ENCODE measurements around the gene MMP3. TPM values are rescaled to one million over a fixed set of nuclear protein-coding genes. Genes with fewer than 3 reads are reported as not detected.

Gene MMP3
- total RNA-seq, 2 experiments from 2014 or later, result not detected

GRCh38 chr11:102849311-102849710 lies 5.9 kb upstream of the MMP3 start:
- no peaks in the 10 kb centered on the region for H3K9me3 Mint-ChIP-seq (ENCODE audit: low read depth)
- H3K36me3 Mint-ChIP-seq, result no peaks in the 10 kb centered on the region
- no peak overlapping the region for H3K27ac Mint-ChIP-seq
- H3K27me3 Mint-ChIP-seq, result peaks cover 12% of the 10 kb centered on the region
- ATAC-seq (no peak), DNase-seq (no peak)
- no peaks in the 10 kb centered on the region for H3K4me1 Mint-ChIP-seq
- CTCF ChIA-PET, result no interaction called here
- no peak overlapping the region for H3K4me3 Mint-ChIP-seq

- Mint-ChIP-seq H3K36me3 (no peaks in the 10 kb centered on the region), H3K27me3 (peaks cover 8% of the 10 kb centered on the region), H3K4me3 (no peak overlapping the region), H3K4me1 (no peaks in the 10 kb centered on the region), H3K9me3 (ENCODE audit: low read depth) (no peaks in the 10 kb centered on the region), H3K27ac (no peak overlapping the region)
- DNase-seq (no peak), ATAC-seq (no peak)
- CTCF ChIA-PET, result no interaction called here
Measured at GRCh38 chr11:102846292-102846691, 2.9 kb upstream of the MMP3 start.

GRCh38 chr11:102842930-102843329 lies 479 bp downstream of the MMP3 start:
- ATAC-seq (no peak), DNase-seq (no peak)
- Mint-ChIP-seq H3K4me3 (no peak overlapping the region), H3K27ac (no peak overlapping the region), H3K27me3 (peaks cover 2% of the 10 kb centered on the region), H3K36me3 (no peaks in the 10 kb centered on the region), H3K4me1 (no peaks in the 10 kb centered on the region), H3K9me3 (ENCODE audit: low read depth) (no peaks in the 10 kb centered on the region)
- CTCF ChIA-PET, result no interaction called here

GRCh38 chr11:102840018-102840417 lies 3.4 kb downstream of the MMP3 start:
- ATAC-seq (no peak), DNase-seq (no peak)
- CTCF ChIA-PET, result no interaction called here
- H3K27ac Mint-ChIP-seq, result no peak overlapping the region
- H3K4me3 Mint-ChIP-seq, result no peak overlapping the region
- no peaks in the 10 kb centered on the region for H3K36me3 Mint-ChIP-seq
- H3K9me3 Mint-ChIP-seq (ENCODE audit: low read depth), result no peaks in the 10 kb centered on the region
- H3K4me1 Mint-ChIP-seq, result no peaks in the 10 kb centered on the region
- H3K27me3 Mint-ChIP-seq, result peaks cover 2% of the 10 kb centered on the region

GRCh38 chr11:102837646-102838045 lies 5.8 kb downstream of the MMP3 start:
- no peaks in the 10 kb centered on the region for H3K36me3 Mint-ChIP-seq
- H3K27ac Mint-ChIP-seq, result no peak overlapping the region
- H3K27me3 Mint-ChIP-seq, result peaks cover 4% of the 10 kb centered on the region
- no peaks in the 10 kb centered on the region for H3K4me1 Mint-ChIP-seq
- CTCF ChIA-PET, result no interaction called here
- H3K4me3 Mint-ChIP-seq, result no peak overlapping the region
- H3K9me3 Mint-ChIP-seq (ENCODE audit: low read depth), result no peaks in the 10 kb centered on the region
- no peak for DNase-seq
- ATAC-seq, result no peak

- H3K4me1 Mint-ChIP-seq, result no peaks in the 10 kb centered on the region
- DNase-seq, result no peak
Measured at GRCh38 chr11:102837156-102837555, 6.3 kb downstream of the MMP3 start.

GRCh38 chr11:102836290-102836875 lies 7.0 kb downstream of the MMP3 start:
- CTCF ChIA-PET, result no interaction called here
- DNase-seq (no peak), ATAC-seq (no peak)
- no peaks in the 10 kb centered on the region for H3K4me1 Mint-ChIP-seq
- no peak overlapping the region for H3K27ac Mint-ChIP-seq
- H3K27me3 Mint-ChIP-seq, result peaks cover 17% of the 10 kb centered on the region
- no peak overlapping the region for H3K4me3 Mint-ChIP-seq
- H3K9me3 Mint-ChIP-seq (ENCODE audit: low read depth), result no peaks in the 10 kb centered on the region
- no peaks in the 10 kb centered on the region for H3K36me3 Mint-ChIP-seq

More at GRCh38 chr11:102837156-102837555, 6.3 kb downstream of the MMP3 start:
- peaks cover 9% of the 10 kb centered on the region for H3K27me3 Mint-ChIP-seq
- no peak overlapping the region for H3K27ac Mint-ChIP-seq
- no peak for ATAC-seq
- H3K36me3 Mint-ChIP-seq, result no peaks in the 10 kb centered on the region
- no peaks in the 10 kb centered on the region for H3K9me3 Mint-ChIP-seq (ENCODE audit: low read depth)
- CTCF ChIA-PET, result no interaction called here
- H3K4me3 Mint-ChIP-seq, result no peak overlapping the region

GRCh38 chr11:102833731-102834130 lies 9.7 kb downstream of the MMP3 start:
- DNase-seq (no peak), ATAC-seq (no peak)
- CTCF ChIA-PET, result interaction anchor here (1.0 kb wide), 1 partner anchor 107 kb away, joined by 3 read pairs; no protein-coding TSS in a partner anchor
- Mint-ChIP-seq H3K27ac (no peak overlapping the region), H3K4me1 (no peaks in the 10 kb centered on the region), H3K27me3 (peaks cover 29% of the 10 kb centered on the region), H3K4me3 (no peak overlapping the region), H3K36me3 (no peaks in the 10 kb centered on the region), H3K9me3 (ENCODE audit: low read depth) (no peaks in the 10 kb centered on the region)

- no peak overlapping the region for H3K27ac Mint-ChIP-seq
- ATAC-seq, result no peak
- no peaks in the 10 kb centered on the region for H3K36me3 Mint-ChIP-seq
- CTCF ChIA-PET, result no interaction called here
- no peaks in the 10 kb centered on the region for H3K9me3 Mint-ChIP-seq (ENCODE audit: low read depth)
- peaks cover 29% of the 10 kb centered on the region for H3K27me3 Mint-ChIP-seq
- H3K4me1 Mint-ChIP-seq, result no peaks in the 10 kb centered on the region
- DNase-seq, result no peak
- no peak overlapping the region for H3K4me3 Mint-ChIP-seq
Measured at GRCh38 chr11:102832612-102833011, 10.8 kb downstream of the MMP3 start.

GRCh38 chr11:102831489-102832440 lies 11.6 kb downstream of the MMP3 start:
- ATAC-seq, result no peak
- no peak overlapping the region for H3K27ac Mint-ChIP-seq
- H3K4me3 Mint-ChIP-seq, result no peak overlapping the region
- DNase-seq, result no peak
- H3K9me3 Mint-ChIP-seq (ENCODE audit: low read depth), result no peaks in the 10 kb centered on the region
- H3K36me3 Mint-ChIP-seq, result no peaks in the 10 kb centered on the region
- H3K4me1 Mint-ChIP-seq, result no peaks in the 10 kb centered on the region
- peaks cover 27% of the 10 kb centered on the region for H3K27me3 Mint-ChIP-seq
- CTCF ChIA-PET, result no interaction called here

- Mint-ChIP-seq H3K36me3 (no peaks in the 10 kb centered on the region), H3K27me3 (peaks cover 27% of the 10 kb centered on the region), H3K9me3 (ENCODE audit: low read depth) (no peaks in the 10 kb centered on the region), H3K4me1 (no peaks in the 10 kb centered on the region), H3K4me3 (no peak overlapping the region), H3K27ac (no peak overlapping the region)
- CTCF ChIA-PET, result no interaction called here
- DNase-seq (no peak), ATAC-seq (no peak)
Measured at GRCh38 chr11:102831128-102831488, 12.3 kb downstream of the MMP3 start.

- ATAC-seq, result no peak
- no peaks in the 10 kb centered on the region for H3K36me3 Mint-ChIP-seq
- peaks cover 27% of the 10 kb centered on the region for H3K27me3 Mint-ChIP-seq
- H3K4me3 Mint-ChIP-seq, result no peak overlapping the region
- H3K27ac Mint-ChIP-seq, result no peak overlapping the region
- CTCF ChIA-PET, result no interaction called here
- H3K4me1 Mint-ChIP-seq, result no peaks in the 10 kb centered on the region
- H3K9me3 Mint-ChIP-seq (ENCODE audit: low read depth), result no peaks in the 10 kb centered on the region
- no peak for DNase-seq
Measured at GRCh38 chr11:102830001-102830727, 13.2 kb downstream of the MMP3 start.

GRCh38 chr11:102829316-102830000 lies 14.0 kb downstream of the MMP3 start:
- H3K27ac Mint-ChIP-seq, result no peak overlapping the region

More at GRCh38 chr11:102829316-102830000, 14.0 kb downstream of the MMP3 start:
- no peaks in the 10 kb centered on the region for H3K4me1 Mint-ChIP-seq
- DNase-seq (no peak), ATAC-seq (no peak)
- CTCF ChIA-PET, result no interaction called here
- no peak overlapping the region for H3K4me3 Mint-ChIP-seq
- H3K27me3 Mint-ChIP-seq, result peaks cover 27% of the 10 kb centered on the region
- no peaks in the 10 kb centered on the region for H3K9me3 Mint-ChIP-seq (ENCODE audit: low read depth)
- no peaks in the 10 kb centered on the region for H3K36me3 Mint-ChIP-seq
